ENCODE data around the gene PELI2. TPM values are rescaled to one million over a fixed set of nuclear protein-coding genes. Genes with fewer than 3 reads are reported as not detected.
"Not testable (repeated sequence)": the region's sequence is repeated elsewhere in the genome, so short reads cannot be mapped to it uniquely, and the experiment has no call there.

Gene PELI2
- total RNA-seq, 2 donors from 2014 or later = 3.0 to 3.7 TPM

- intact Hi-C loops (cut with DNase I) = no loop called here
Measured at GRCh38 chr14:56161658-56162057, 43.4 kb downstream of the PELI2 start.

GRCh38 chr14:56162476-56162875 lies 44.3 kb downstream of the PELI2 start:
- intact Hi-C loops (cut with DNase I) = no loop called here
- no peak for DNase-seq
- ATAC-seq = no peak

More at GRCh38 chr14:56161658-56162057, 43.4 kb downstream of the PELI2 start:
- DNase-seq (no peak), ATAC-seq (no peak)

- intact Hi-C loops (cut with DNase I); ATAC-seq; DNase-seq: not testable (repeated sequence)
Measured at GRCh38 chr14:56166579-56166978, 48.4 kb downstream of the PELI2 start.

- intact Hi-C loops (cut with DNase I) = no loop called here
- ATAC-seq (no peak), DNase-seq (no peak)
Measured at GRCh38 chr14:56168007-56168616, 49.9 kb downstream of the PELI2 start.

- intact Hi-C loops (cut with DNase I) = no loop called here
- ATAC-seq = no peak
- no peak for DNase-seq
Measured at GRCh38 chr14:56170028-56170427, 51.8 kb downstream of the PELI2 start.

GRCh38 chr14:56170877-56171422 lies 52.7 kb downstream of the PELI2 start:
- intact Hi-C loops (cut with DNase I) = no loop called here
- ATAC-seq (no peak), DNase-seq (no peak)

GRCh38 chr14:56172074-56172473 lies 53.9 kb downstream of the PELI2 start:
- ATAC-seq = no peak
- no peak for DNase-seq
- intact Hi-C loops (cut with DNase I) = no loop called here

GRCh38 chr14:56172571-56172971 lies 54.4 kb downstream of the PELI2 start:
- peak in 1 of 2 donors; percentile 73 for ATAC-seq

GRCh38 chr14:56173365-56173922 lies 55.2 kb downstream of the PELI2 start:
- DNase-seq = no peak
- ATAC-seq = no peak
- intact Hi-C loops (cut with DNase I) = no loop called here

More at GRCh38 chr14:56172571-56172971, 54.4 kb downstream of the PELI2 start:
- intact Hi-C loops (cut with DNase I) = no loop called here
- DNase-seq = no peak

- ATAC-seq (no peak), DNase-seq (no peak)
- intact Hi-C loops (cut with DNase I) = no loop called here
Measured at GRCh38 chr14:56175773-56176172, 57.6 kb downstream of the PELI2 start.

- ATAC-seq (no peak), DNase-seq (no peak)
- intact Hi-C loops (cut with DNase I) = no loop called here
Measured at GRCh38 chr14:56176530-56176929, 58.3 kb downstream of the PELI2 start.

- no peak for DNase-seq
- intact Hi-C loops (cut with DNase I) = no loop called here
- no peak for ATAC-seq
Measured at GRCh38 chr14:56177036-56177435, 58.8 kb downstream of the PELI2 start.

GRCh38 chr14:56180754-56181542 lies 62.7 kb downstream of the PELI2 start:
- ATAC-seq (no peak), DNase-seq (no peak)
- intact Hi-C loops (cut with DNase I) = no loop called here

GRCh38 chr14:56181681-56182085 lies 63.5 kb downstream of the PELI2 start:
- intact Hi-C loops (cut with DNase I) = no loop called here
- ATAC-seq = no peak
- no peak for DNase-seq

GRCh38 chr14:56182410-56182809 lies 64.2 kb downstream of the PELI2 start:
- DNase-seq = no peak
- ATAC-seq = no peak
- intact Hi-C loops (cut with DNase I) = no loop called here

GRCh38 chr14:56183631-56184157 lies 65.5 kb downstream of the PELI2 start:
- no peak for ATAC-seq
- intact Hi-C loops (cut with DNase I) = no loop called here
- DNase-seq = no peak

GRCh38 chr14:56185992-56186391 lies 67.8 kb downstream of the PELI2 start:
- intact Hi-C loops (cut with DNase I) = no loop called here
- ATAC-seq = no peak
- DNase-seq = no peak

- DNase-seq (no peak), ATAC-seq (no peak)
- intact Hi-C loops (cut with DNase I) = no loop called here
Measured at GRCh38 chr14:56187736-56188135, 69.5 kb downstream of the PELI2 start.

GRCh38 chr14:56189307-56189706 lies 71.1 kb downstream of the PELI2 start:
- ATAC-seq = no peak
- intact Hi-C loops (cut with DNase I) = no loop called here
- no peak for DNase-seq

GRCh38 chr14:56193347-56193746 lies 75.1 kb downstream of the PELI2 start:
- ATAC-seq = no peak
- DNase-seq = no peak
- intact Hi-C loops (cut with DNase I) = no loop called here
